ENCODE measurements around the gene RSRC2. TPM values are rescaled to one million over a fixed set of nuclear protein-coding genes. Genes with fewer than 3 reads are reported as not detected.
A peak's percentile ranks its signal among the peaks of the same experiment; 100 is the strongest.

RSRC2 gene
- polyA plus RNA-seq, 3 donors = 7.6 to 63.5 (median 15.8) TPM

- Histone ChIP-seq H4K20me1 (ENCODE audit: insufficient read depth, low read length) (no peaks in the 10 kb centered on the region), H3K27ac (ENCODE audit: low read depth in 1 of 2, low read length in 2 of 2) (no peak overlapping the region), H3K36me3 (replicated peaks in 1 of 2; ENCODE audit: control insufficient read depth in 1 of 2, insufficient read depth in 2 of 2, low read length in 2 of 2) (peaks cover 12 to 72% of the 10 kb centered on the region in 2 donors), H3K4me2 (replicated peaks; ENCODE audit: extremely low read depth, low read length, poor library complexity, severe bottlenecking) (no peak overlapping the region), H3K9me3 (replicated peaks in 1 of 2; ENCODE audit: control insufficient read depth in 1 of 2, insufficient read depth in 1 of 2, low read length in 2 of 2) (no peaks in the 10 kb centered on the region), H3K79me2 (ENCODE audit: insufficient read depth, low read length) (peaks cover 6% of the 10 kb centered on the region), H3K27me3 (ENCODE audit: control insufficient read depth in 2 of 2, insufficient read depth in 2 of 2, low read length in 2 of 2) (no peaks in the 10 kb centered on the region), H2AFZ (ENCODE audit: insufficient read depth, low read depth, low read length, poor library complexity, severe bottlenecking) (no peak overlapping the region), H3K4me1 (ENCODE audit: control insufficient read depth in 1 of 2, insufficient read depth in 2 of 2, low read length in 2 of 2) (no peaks in the 10 kb centered on the region), H3K4me3 (replicated peaks in 1 of 3; ENCODE audit: low read depth in 2 of 3, low read length in 3 of 3) (no peak overlapping the region), H3K9ac (ENCODE audit: insufficient read depth, low read length, poor library complexity, severe bottlenecking) (no peak overlapping the region)
- Mint-ChIP-seq H3K36me3 (peaks cover 20 to 61% of the 10 kb centered on the region in 2 donors), H3K27ac (peak overlapping the region in 2 of 7 donors; percentile 15 to 31), H3K4me3 (no peak overlapping the region), H3K9me3 (no peaks in the 10 kb centered on the region), H3K27me3 (ENCODE audit: low read depth in 3 of 3) (peaks cover 0 to 2% (median 0%) of the 10 kb centered on the region in 3 donors), H3K4me1 (no peaks in the 10 kb centered on the region)
- no peak for DNase-seq
- no peak for TF ChIP-seq CTCF (IDR thresholded peaks at IDR 0.05)
- 100% methylated on average over 1 of the region's 5 CpGs for WGBS (ENCODE audit: insufficient coverage)
- intact Hi-C loops (cut with micrococcal nuclease) = no loop called here
Observed at GRCh38 chr12:122538496-122538895, 11.8 kb upstream of the RSRC2 start.

- Histone ChIP-seq H3K4me2 (replicated peaks; ENCODE audit: extremely low read depth, low read length, poor library complexity, severe bottlenecking) (no peak overlapping the region), H3K4me1 (ENCODE audit: control insufficient read depth in 1 of 2, insufficient read depth in 2 of 2, low read length in 2 of 2) (no peaks in the 10 kb centered on the region), H3K36me3 (replicated peaks in 1 of 2; ENCODE audit: control insufficient read depth in 1 of 2, insufficient read depth in 2 of 2, low read length in 2 of 2) (peaks cover 8 to 66% of the 10 kb centered on the region in 2 donors), H3K9ac (ENCODE audit: insufficient read depth, low read length, poor library complexity, severe bottlenecking) (no peak overlapping the region), H3K79me2 (ENCODE audit: insufficient read depth, low read length) (peaks cover 21% of the 10 kb centered on the region), H3K27me3 (ENCODE audit: control insufficient read depth in 2 of 2, insufficient read depth in 2 of 2, low read length in 2 of 2) (no peaks in the 10 kb centered on the region), H3K4me3 (replicated peaks in 1 of 3; ENCODE audit: low read depth in 2 of 3, low read length in 3 of 3) (no peak overlapping the region), H4K20me1 (ENCODE audit: insufficient read depth, low read length) (no peaks in the 10 kb centered on the region), H3K9me3 (replicated peaks in 1 of 2; ENCODE audit: control insufficient read depth in 1 of 2, insufficient read depth in 1 of 2, low read length in 2 of 2) (no peaks in the 10 kb centered on the region), H2AFZ (ENCODE audit: insufficient read depth, low read depth, low read length, poor library complexity, severe bottlenecking) (no peak overlapping the region), H3K27ac (ENCODE audit: low read depth in 1 of 2, low read length in 2 of 2) (no peak overlapping the region)
- intact Hi-C loops (cut with micrococcal nuclease) = no loop called here
- Mint-ChIP-seq H3K4me1 (no peaks in the 10 kb centered on the region), H3K9me3 (no peaks in the 10 kb centered on the region), H3K27me3 (ENCODE audit: low read depth in 3 of 3) (peaks cover 0 to 2% (median 0%) of the 10 kb centered on the region in 3 donors), H3K36me3 (peaks cover 17 to 67% of the 10 kb centered on the region in 2 donors), H3K27ac (no peak overlapping the region), H3K4me3 (no peak overlapping the region)
- DNase-seq = no peak
- WGBS (ENCODE audit: insufficient coverage) = 100% methylated on average over 1 of the region's 4 CpGs
- no peak for TF ChIP-seq CTCF (IDR thresholded peaks at IDR 0.05)
Observed at GRCh38 chr12:122537021-122537420, 10.3 kb upstream of the RSRC2 start.

All from CD14-positive monocyte (primary cell).